DOHH2 (cell line): ENCODE measurements around the gene C19orf33.

ENCODE experiments used
- EZH2phosphoT487 ChIP-seq: fragments of 200-600 bp; sonication (generic); IDR thresholded peaks from 2 replicates; pipeline ENCODE4 v1.6.1; 2017; ENCODE audit warnings: borderline replicate concordance, mild to moderate bottlenecking, antibody characterized with exemption, low read length, moderate library complexity, mixed read lengths
- TF ChIP-seq, protein P1 (sequence below): fragments of 200-600 bp; sonication (generic); IDR thresholded peaks from one replicate; pipeline ENCODE4 v1.5.1; 2014; ENCODE audit warnings: antibody characterized with exemption, mild to moderate bottlenecking, low read depth, low read length; ENCODE audit not compliant: poor library complexity, severe bottlenecking

DNA sequence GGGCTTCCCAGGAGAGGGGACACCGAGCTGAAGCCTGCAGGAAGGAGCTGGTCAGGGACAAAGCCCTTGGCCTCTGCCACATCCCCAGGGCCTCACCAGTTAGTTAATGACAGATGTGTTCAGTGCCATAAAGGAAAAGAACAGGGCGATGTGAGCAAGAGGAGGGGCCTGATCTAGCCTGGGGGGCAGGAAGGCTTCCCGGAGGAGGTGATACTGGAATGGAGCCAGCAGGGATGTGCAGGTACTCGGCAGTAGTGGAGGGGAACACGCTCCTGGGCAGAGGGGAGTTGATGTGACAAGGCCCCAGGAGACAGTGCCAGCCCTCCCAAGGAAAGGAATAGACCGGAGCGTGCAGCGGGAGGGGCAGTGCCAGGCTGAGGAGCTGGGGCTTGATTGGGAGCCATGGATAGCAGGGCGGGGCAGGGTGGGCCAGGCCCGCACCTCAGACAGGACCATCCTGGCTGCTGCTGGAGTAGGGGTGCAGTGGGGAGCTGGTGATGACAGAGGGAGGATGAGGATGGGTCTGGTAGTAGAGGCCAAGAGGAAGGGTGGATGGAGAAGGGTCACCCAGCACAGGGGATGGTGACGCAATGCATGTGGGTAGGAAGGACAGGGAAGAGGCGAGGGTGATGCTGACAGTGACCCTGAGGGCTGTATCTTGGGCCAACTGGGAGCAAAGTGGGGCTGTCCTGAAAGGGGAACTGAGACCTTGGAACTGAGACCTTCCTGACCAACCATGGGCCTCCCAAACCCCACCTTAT lies 4.1 kb downstream of the C19orf33 start:
- TF ChIP-seq, protein P1, sequence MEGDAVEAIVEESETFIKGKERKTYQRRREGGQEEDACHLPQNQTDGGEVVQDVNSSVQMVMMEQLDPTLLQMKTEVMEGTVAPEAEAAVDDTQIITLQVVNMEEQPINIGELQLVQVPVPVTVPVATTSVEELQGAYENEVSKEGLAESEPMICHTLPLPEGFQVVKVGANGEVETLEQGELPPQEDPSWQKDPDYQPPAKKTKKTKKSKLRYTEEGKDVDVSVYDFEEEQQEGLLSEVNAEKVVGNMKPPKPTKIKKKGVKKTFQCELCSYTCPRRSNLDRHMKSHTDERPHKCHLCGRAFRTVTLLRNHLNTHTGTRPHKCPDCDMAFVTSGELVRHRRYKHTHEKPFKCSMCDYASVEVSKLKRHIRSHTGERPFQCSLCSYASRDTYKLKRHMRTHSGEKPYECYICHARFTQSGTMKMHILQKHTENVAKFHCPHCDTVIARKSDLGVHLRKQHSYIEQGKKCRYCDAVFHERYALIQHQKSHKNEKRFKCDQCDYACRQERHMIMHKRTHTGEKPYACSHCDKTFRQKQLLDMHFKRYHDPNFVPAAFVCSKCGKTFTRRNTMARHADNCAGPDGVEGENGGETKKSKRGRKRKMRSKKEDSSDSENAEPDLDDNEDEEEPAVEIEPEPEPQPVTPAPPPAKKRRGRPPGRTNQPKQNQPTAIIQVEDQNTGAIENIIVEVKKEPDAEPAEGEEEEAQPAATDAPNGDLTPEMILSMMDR = no peak
- no peak for TF ChIP-seq EZH2phosphoT487
